Measurements from ENCODE around the gene SLC2A11.
"Not testable (repeated sequence)": the region's sequence is repeated elsewhere in the genome, so short reads cannot be mapped to it uniquely, and the experiment has no call there.

GRCh38 chr22:23921586-23922201, 64.0 kb downstream of the SLC2A11 start:
- TF ChIP-seq CTCF, EP300 (IDR thresholded peaks at IDR 0.05): not testable (repeated sequence)

Data from stomach (tissue), 4 donors.